NK-92 (cell line): ENCODE measurements around the gene FOXP1.

Experiments used
- DNase-seq: peaks from one replicate; lab custom pipeline; 2025; ENCODE audit not compliant: unreplicated experiment; lab: John Stamatoyannopoulos, UW

FOXP1 gene

GRCh38 chr3:71384388-71384787 is 199.1 kb downstream of the FOXP1 start:
- DNase-seq = no peak

GRCh38 chr3:71380096-71380495 is 203.4 kb downstream of the FOXP1 start:
- DNase-seq = no peak

GRCh38 chr3:71378509-71378908 is 205.0 kb downstream of the FOXP1 start:
- no peak for DNase-seq

- DNase-seq = no peak
These were observed 206.6 kb downstream of the FOXP1 start for GRCh38 chr3:71376911-71377310.

- DNase-seq = no peak
These were observed 207.0 kb downstream of the FOXP1 start for GRCh38 chr3:71376503-71376902.

- DNase-seq = no peak
These were observed 208.9 kb downstream of the FOXP1 start for GRCh38 chr3:71374582-71374981.

GRCh38 chr3:71372911-71373637 is 210.5 kb downstream of the FOXP1 start:
- no peak for DNase-seq

- DNase-seq = no peak
These were observed 211.2 kb downstream of the FOXP1 start for GRCh38 chr3:71372241-71372768.

GRCh38 chr3:71371282-71371681 is 212.2 kb downstream of the FOXP1 start:
- DNase-seq = no peak

- no peak for DNase-seq
These were observed 213.1 kb downstream of the FOXP1 start for GRCh38 chr3:71370467-71370866.

- DNase-seq = no peak
These were observed 213.7 kb downstream of the FOXP1 start for GRCh38 chr3:71369701-71370391.

- DNase-seq = no peak
These were observed 216.4 kb downstream of the FOXP1 start for GRCh38 chr3:71366988-71367604.

- no peak for DNase-seq
These were observed 222.1 kb downstream of the FOXP1 start for GRCh38 chr3:71361334-71361890.

GRCh38 chr3:71360764-71361163 is 222.8 kb downstream of the FOXP1 start:
- DNase-seq = no peak

GRCh38 chr3:71360180-71360579 is 223.3 kb downstream of the FOXP1 start:
- no peak for DNase-seq

GRCh38 chr3:71358243-71358642 is 225.3 kb downstream of the FOXP1 start:
- DNase-seq = no peak

GRCh38 chr3:71356265-71356664 is 227.3 kb downstream of the FOXP1 start:
- DNase-seq = no peak

GRCh38 chr3:71355862-71356261 is 227.7 kb downstream of the FOXP1 start:
- no peak for DNase-seq

GRCh38 chr3:71355037-71355436 is 228.5 kb downstream of the FOXP1 start:
- no peak for DNase-seq

- DNase-seq = no peak
These were observed 232.0 kb downstream of the FOXP1 start for GRCh38 chr3:71351403-71352149.

- no peak for DNase-seq
These were observed 232.5 kb downstream of the FOXP1 start for GRCh38 chr3:71350998-71351397.
